ENCODE measurements around the gene LCE3A.
"Not testable (repeated sequence)": the region's sequence is repeated elsewhere in the genome, so short reads cannot be mapped to it uniquely, and the experiment has no call there.

The LCE3A gene

DNA sequence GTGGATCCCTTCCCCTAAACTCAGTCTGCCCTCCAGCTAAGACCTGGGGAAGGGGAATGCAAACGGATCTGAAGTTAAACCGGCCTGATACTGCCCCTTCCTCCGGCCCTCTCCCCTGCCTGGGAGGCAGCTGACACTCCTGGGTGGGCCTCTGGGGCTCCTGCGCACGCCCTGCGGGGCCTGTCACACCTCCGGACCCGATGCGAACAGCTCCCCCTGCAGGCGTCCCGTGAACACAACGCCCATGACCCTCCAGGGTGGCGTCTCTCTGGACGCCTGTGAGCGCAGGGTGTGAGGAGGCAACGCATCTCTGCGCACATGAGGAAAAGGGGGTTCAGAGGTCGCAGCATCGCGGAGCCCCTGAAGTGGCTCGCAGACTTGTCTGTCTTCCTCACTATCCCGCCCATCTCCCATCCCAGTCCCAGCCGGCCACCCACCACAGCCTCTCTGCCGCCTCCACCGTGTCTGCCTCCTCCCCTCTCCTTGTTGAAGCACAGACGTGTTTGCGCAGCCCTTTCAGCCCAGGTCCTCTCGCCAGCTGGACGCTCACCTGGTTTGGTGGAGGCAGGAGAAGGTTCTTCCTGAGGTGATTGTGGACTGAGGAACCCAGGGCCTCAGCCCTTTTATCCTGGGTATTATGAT, 421 bp upstream of the LCE3A start:
- no peak overlapping the region for H2AFZ ChIP-seq (ENCODE audit: low read depth, low read length)
- no peak overlapping the region for H3K4me3 ChIP-seq (ENCODE audit: low read length)
- H3K27me3 ChIP-seq (ENCODE audit: insufficient read depth, low read length), result no peaks in the 10 kb centered on the region
- H3K9me3 ChIP-seq (ENCODE audit: low read length), result peaks cover 2% of the 10 kb centered on the region
- no peaks in the 10 kb centered on the region for H3K36me3 ChIP-seq (ENCODE audit: insufficient read depth, low read length)
- no peaks in the 10 kb centered on the region for H3K4me1 ChIP-seq (ENCODE audit: insufficient read depth, low read length)

DNA sequence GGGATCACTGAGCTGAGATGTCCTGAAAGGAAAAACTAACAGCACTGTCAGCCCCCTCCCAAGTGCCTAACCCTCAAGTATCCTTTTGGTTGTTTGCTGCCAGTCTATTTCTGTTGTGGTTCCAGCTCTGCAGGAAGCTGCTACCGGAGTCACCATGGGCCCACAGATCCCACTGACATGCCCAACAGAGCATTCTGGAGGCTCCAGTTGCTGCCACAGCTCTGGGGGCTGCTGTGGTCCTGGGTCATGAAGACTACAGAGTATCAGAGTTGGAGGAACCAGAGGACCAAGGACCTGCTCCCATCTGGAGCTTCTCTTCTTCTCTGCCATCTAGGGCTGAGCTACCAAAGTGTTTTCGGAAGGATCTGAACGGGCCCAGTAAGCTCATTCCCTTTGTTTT, 910 bp downstream of the LCE3A start:
- peaks cover 2% of the 10 kb centered on the region for H3K9me3 ChIP-seq (ENCODE audit: low read length)
- H3K4me1 ChIP-seq (ENCODE audit: insufficient read depth, low read length), result no peaks in the 10 kb centered on the region
- H3K36me3 ChIP-seq (ENCODE audit: insufficient read depth, low read length), result no peaks in the 10 kb centered on the region
- H2AFZ ChIP-seq (ENCODE audit: low read depth, low read length), result no peak overlapping the region
- H3K27me3 ChIP-seq (ENCODE audit: insufficient read depth, low read length), result no peaks in the 10 kb centered on the region
- no peak overlapping the region for H3K4me3 ChIP-seq (ENCODE audit: low read length)

DNA sequence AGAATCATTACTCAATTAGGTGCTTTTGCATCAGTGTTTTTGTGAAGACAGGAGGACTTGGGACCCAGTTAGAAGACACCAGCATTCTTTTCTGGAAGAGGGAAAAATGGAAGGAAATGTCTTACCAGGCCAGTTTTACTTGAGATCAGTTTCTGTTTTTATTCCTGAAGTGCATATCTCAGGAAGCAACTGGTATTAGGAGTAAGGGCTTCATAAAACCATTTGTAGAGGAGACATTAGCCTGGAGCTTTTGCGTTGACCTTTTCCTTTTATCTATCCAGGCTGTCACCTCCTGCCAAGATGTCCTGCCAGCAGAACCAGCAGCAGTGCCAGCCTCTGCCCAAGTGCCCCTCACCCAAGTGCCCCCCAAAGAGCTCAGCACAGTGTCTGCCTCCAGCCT, 9.4 kb downstream of the LCE3A start, which contains the start of gene LCE3B:
Gene LCE3B (plus strand): TSS at position 301 of the 400 bp plus-strand sequence. CDS start 0 bp downstream, at position 301.
- Histone ChIP-seq H3K4me3 (ENCODE audit: low read length) (no peak within 1 kb of the TSS), H3K4me1 (ENCODE audit: insufficient read depth, low read length) (no peaks in the 10 kb centered on the region), H3K36me3 (ENCODE audit: insufficient read depth, low read length) (no peaks in the 10 kb centered on the region), H3K9me3 (ENCODE audit: low read length) (no peaks in the 10 kb centered on the region), H3K27me3 (ENCODE audit: insufficient read depth, low read length) (no peaks in the 10 kb centered on the region), H2AFZ (ENCODE audit: low read depth, low read length) (no peak within 1 kb of the TSS)

DNA sequence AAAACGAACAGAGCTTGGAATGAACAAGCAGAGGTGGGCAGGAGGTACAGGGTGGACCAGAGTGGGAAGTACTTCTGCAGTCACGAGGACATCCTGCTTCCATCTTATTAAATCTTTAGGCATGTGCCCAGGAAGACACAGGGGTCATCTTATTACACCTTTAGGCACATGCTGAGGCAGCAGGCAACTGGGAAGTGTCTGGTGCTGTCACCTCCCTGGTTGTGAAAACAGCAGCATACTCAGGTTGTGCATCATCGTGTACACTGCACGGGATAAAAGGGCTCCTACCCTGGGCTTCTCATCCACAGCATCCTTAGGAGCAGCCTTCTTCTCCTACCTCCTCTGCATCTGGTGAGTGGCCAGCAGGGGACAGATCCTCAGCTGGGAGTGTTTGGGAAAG, 23.0 kb downstream of the LCE3A start, which contains the start of gene LCE3C:
Gene LCE3C (plus strand): TSS at position 301 of the 400 bp plus-strand sequence. CDS start 498 bp downstream, outside the sequence.
- H3K4me3 ChIP-seq (ENCODE audit: low read length), result no peak within 1 kb of the TSS
- no peak within 1 kb of the TSS for H2AFZ ChIP-seq (ENCODE audit: low read depth, low read length)
- no peaks in the 10 kb centered on the region for H3K4me1 ChIP-seq (ENCODE audit: insufficient read depth, low read length)
- H3K27me3 ChIP-seq (ENCODE audit: insufficient read depth, low read length), result no peaks in the 10 kb centered on the region
- no peaks in the 10 kb centered on the region for H3K36me3 ChIP-seq (ENCODE audit: insufficient read depth, low read length)
- no peaks in the 10 kb centered on the region for H3K9me3 ChIP-seq (ENCODE audit: low read length)

DNA sequence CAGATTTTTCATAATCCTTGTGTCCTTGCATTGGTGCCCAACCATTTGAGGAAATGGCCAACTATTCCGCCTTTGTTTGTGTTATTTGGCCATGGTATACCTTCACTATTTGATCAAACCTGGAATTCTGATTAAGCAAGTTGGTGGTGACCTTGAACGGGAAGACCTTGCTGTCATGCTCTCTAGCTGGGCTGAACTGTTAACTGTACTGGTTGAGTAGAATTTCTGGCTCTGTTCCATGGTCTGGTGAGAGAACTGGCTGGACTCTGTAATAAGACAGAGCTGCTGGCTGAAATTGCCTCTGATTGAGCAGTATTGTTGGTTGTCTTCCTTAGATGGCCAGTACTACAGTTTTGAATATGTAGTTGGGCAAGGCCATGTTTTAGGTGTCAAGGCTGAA, 25.9 kb downstream of the LCE3A start:
- H3K4me1 ChIP-seq (ENCODE audit: insufficient read depth, low read length), result no peaks in the 10 kb centered on the region
- no peaks in the 10 kb centered on the region for H3K27me3 ChIP-seq (ENCODE audit: insufficient read depth, low read length)
- H2AFZ ChIP-seq (ENCODE audit: low read depth, low read length), result no peak overlapping the region
- H3K9me3 ChIP-seq (ENCODE audit: low read length), result no peaks in the 10 kb centered on the region
- no peaks in the 10 kb centered on the region for H3K36me3 ChIP-seq (ENCODE audit: insufficient read depth, low read length)
- no peak overlapping the region for H3K4me3 ChIP-seq (ENCODE audit: low read length)

DNA sequence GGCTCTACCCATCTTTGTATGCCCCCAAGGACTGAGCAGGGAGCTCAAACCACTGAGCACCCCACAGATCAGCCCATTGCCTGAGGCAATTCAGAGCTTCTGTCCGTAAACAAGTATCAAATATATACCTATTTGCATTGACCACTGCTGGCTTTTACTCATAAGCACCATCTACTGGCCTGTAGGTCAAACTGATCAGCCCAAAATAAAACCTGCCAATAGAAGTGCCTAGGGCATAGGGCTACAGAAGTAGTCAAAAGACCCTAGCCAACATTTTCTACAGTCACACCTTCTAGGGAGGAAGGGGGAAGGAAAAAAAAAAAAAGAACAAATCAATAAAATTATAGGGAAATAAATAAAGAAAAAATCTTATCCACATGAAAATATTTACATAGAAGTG, 37.3 kb downstream of the LCE3A start:
- no peaks in the 10 kb centered on the region for H3K9me3 ChIP-seq (ENCODE audit: low read length)
- no peaks in the 10 kb centered on the region for H3K36me3 ChIP-seq (ENCODE audit: insufficient read depth, low read length)
- H3K4me3 ChIP-seq (ENCODE audit: low read length), result no peak overlapping the region
- H2AFZ ChIP-seq (ENCODE audit: low read depth, low read length), result no peak overlapping the region
- no peaks in the 10 kb centered on the region for H3K27me3 ChIP-seq (ENCODE audit: insufficient read depth, low read length)
- H3K4me1 ChIP-seq (ENCODE audit: insufficient read depth, low read length), result no peaks in the 10 kb centered on the region

DNA sequence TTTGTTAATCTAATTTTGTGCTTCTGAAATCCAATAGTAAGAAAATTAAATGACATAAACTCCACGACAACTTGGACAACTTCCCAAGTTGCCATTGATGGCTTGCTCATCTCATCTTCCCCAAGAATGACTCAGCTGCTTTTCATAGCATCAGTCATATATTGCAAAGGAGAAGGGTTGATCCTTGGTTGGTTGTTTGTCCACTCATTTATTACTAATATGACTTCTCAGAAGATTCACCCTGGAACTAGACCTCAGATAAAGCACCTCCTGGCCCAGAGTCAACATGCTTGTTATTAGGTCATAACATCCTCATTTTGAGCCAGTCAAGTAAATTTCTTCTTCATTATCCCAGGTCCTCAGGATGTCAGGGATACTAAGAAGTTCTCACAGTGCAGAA, 40.3 kb downstream of the LCE3A start:
- no peaks in the 10 kb centered on the region for H3K9me3 ChIP-seq (ENCODE audit: low read length)
- H2AFZ ChIP-seq (ENCODE audit: low read depth, low read length), result no peak overlapping the region
- H3K36me3 ChIP-seq (ENCODE audit: insufficient read depth, low read length), result no peaks in the 10 kb centered on the region
- H3K27me3 ChIP-seq (ENCODE audit: insufficient read depth, low read length), result no peaks in the 10 kb centered on the region
- no peak overlapping the region for H3K4me3 ChIP-seq (ENCODE audit: low read length)
- no peaks in the 10 kb centered on the region for H3K4me1 ChIP-seq (ENCODE audit: insufficient read depth, low read length)

DNA sequence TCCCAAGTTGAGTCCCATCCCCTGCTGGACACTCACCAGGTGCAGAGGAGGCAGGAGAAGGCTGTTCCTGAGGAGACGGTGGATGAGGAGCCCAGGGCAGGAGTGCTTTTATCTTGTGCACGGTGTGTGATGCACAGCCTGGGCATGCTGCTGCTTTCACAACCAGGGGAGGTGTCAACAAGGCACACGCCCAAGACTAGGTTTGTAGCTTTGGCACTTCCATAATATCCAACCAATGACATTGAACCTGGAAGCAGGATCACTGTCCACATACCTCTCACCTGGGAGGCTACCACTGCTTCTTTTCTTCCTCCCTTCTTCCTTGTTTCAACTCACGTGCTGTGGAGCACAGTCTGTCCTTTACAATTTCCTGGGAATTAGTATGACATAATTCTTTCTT, 42.5 kb downstream of the LCE3A start, which contains the start of gene LCE3D:
Gene LCE3D (minus strand): TSS at position 84 of the 400 bp plus-strand sequence. CDS start 580 bp downstream, outside the sequence.
- no peaks in the 10 kb centered on the region for H3K9me3 ChIP-seq (ENCODE audit: low read length)
- no peaks in the 10 kb centered on the region for H3K4me1 ChIP-seq (ENCODE audit: insufficient read depth, low read length)
- no peaks in the 10 kb centered on the region for H3K36me3 ChIP-seq (ENCODE audit: insufficient read depth, low read length)
- H2AFZ ChIP-seq (ENCODE audit: low read depth, low read length), result no peak within 1 kb of the TSS
- H3K4me3 ChIP-seq (ENCODE audit: low read length), result no peak within 1 kb of the TSS
- no peaks in the 10 kb centered on the region for H3K27me3 ChIP-seq (ENCODE audit: insufficient read depth, low read length)

DNA sequence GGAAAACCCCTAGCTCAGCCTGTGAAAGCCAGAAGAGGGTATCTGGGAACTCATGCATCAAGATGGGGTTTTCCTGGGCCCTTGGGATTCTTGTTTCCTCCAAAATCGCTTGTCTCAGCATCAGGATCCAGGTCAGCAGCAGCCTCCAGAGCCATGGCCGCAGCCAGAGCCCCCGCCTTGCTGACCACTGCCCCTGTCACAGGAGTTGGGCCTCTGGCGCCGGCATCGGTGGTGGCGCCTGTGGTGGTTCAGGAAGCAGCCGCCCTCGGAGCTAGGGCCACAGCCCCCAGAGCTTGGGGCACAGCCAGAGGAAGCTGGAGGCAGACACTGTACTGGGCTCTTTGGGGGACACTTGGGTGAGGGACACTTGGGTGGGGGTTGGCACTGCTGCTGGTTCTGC, 43.4 kb downstream of the LCE3A start:
- not testable (repeated sequence) for H3K9me3 ChIP-seq (ENCODE audit: low read length); H3K36me3 ChIP-seq (ENCODE audit: insufficient read depth, low read length); H3K4me1 ChIP-seq (ENCODE audit: insufficient read depth, low read length); H3K4me3 ChIP-seq (ENCODE audit: low read length); H3K27me3 ChIP-seq (ENCODE audit: insufficient read depth, low read length); H2AFZ ChIP-seq (ENCODE audit: low read depth, low read length)

DNA sequence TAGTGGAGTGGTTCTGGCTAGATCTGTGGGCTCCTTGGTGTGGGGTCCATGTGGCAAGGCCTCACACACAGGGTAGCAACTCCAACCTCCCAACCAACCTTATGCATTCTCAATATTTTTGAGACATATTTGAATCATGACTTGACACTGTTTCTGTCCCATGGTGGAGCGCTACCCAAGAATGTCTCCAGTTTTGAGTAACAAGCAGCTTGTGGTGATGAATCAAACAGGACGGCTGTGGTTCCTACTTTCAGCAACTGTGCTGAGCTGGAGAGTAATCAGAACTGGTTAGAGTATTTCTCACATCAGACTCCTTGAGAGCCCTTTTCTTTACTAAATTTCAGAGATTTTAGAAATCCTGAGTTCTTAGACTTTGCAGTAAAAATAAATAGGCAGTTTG, 45.7 kb downstream of the LCE3A start:
- no peaks in the 10 kb centered on the region for H3K27me3 ChIP-seq (ENCODE audit: insufficient read depth, low read length)
- no peaks in the 10 kb centered on the region for H3K36me3 ChIP-seq (ENCODE audit: insufficient read depth, low read length)
- no peaks in the 10 kb centered on the region for H3K4me1 ChIP-seq (ENCODE audit: insufficient read depth, low read length)
- H3K9me3 ChIP-seq (ENCODE audit: low read length), result no peaks in the 10 kb centered on the region
- H2AFZ ChIP-seq (ENCODE audit: low read depth, low read length), result no peak overlapping the region
- no peak overlapping the region for H3K4me3 ChIP-seq (ENCODE audit: low read length)

All from neuron (in vitro differentiated cells).